ENCODE results near the gene CCBE1.
"Not testable (repeated sequence)": the region's sequence is repeated elsewhere in the genome, so short reads cannot be mapped to it uniquely, and the experiment has no call there.

Gene CCBE1

DNA sequence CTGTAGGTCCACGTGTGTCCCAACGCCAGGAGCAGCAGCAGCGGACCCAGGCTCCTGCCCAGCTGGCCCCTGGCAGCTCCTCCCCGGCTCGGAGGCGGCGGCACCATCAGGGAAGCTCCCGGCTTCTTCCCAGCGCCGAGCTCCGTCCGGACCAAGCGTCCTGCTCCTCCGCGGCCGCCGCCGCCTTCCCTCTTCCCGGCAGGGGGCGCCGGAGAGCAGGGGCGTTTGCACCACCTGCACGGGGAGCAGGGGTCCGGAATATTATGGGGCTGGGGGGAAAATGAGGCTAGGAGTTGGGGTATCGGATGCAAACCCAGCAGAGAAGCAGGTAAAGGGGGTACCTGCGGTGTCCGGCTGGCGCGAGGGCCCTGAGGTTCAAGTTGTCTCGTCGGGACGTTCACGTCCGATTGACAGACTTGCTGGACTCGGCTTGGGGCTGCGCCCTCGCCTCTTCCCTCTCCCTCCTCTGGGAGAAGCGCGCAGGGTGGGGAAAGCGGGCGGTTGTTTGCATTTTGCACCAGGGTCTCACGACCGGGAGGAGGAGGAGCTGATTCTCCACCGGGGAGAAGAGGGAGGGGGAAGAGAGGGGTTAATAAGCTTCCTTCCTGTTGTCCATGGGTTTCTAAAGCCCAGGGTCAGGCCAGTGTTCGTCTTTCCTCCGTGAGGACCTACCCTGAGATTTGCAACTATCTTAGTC lies at the start of gene CCBE1:
TSS of gene CCBE1 (minus strand) at position 188 of the 697 bp plus-strand sequence.
- H3K4me3 ChIP-seq (ENCODE audit: insufficient read length, low read depth): peak within 1 kb of the TSS; percentile 74

DNA sequence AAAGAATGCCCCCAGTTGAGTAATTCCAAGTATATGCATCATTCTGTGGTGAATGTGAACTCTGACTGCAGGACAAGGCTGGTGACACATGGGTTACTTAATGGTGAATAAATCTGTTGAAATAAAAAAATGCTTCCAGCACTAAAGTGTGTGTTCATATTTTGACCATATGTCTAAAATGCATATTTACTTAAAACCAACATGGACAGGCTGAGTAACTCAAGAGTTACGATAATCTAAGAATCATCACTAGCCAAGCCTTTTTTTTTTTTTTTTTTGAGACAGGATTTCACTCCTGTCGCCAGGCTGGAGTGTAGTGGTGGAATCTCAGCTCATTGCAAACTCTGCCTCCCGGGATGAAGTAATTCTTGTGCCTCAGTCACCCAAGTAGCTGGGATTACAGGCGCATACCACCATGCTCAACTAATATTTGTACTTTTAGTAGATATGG lies 47.1 kb upstream of the CCBE1 start:
- H3K9me3 ChIP-seq (ENCODE audit: insufficient read depth, low read length): no peaks in the 10 kb centered on the region
- DNase-seq (ENCODE audit: low read depth, low spot score): no peak
- no peaks in the 10 kb centered on the region for H3K36me3 ChIP-seq (ENCODE audit: insufficient read depth, insufficient read length, low read length)
- no peak overlapping the region for H3K9ac ChIP-seq (ENCODE audit: insufficient read length, low read depth)
- no peaks in the 10 kb centered on the region for H3K4me1 ChIP-seq (ENCODE audit: insufficient read depth, insufficient read length)
- TF ChIP-seq SUZ12 (IDR thresholded peaks at IDR 0.05; ENCODE audit: extremely low read depth, insufficient read depth, insufficient read length) (no peak), YY1 (IDR thresholded peaks at IDR 0.05; ENCODE audit: insufficient read depth, insufficient read length) (no peak), ZNF274 (IDR thresholded peaks at IDR 0.05; ENCODE audit: low read depth, low read length) (no peak)
- no peak overlapping the region for H3K4me3 ChIP-seq (ENCODE audit: insufficient read length, low read depth)
- no peaks in the 10 kb centered on the region for H3K27me3 ChIP-seq (ENCODE audit: insufficient read depth, insufficient read length)

More for the DNA sequence above, at the start of gene CCBE1:
- H3K9ac ChIP-seq (ENCODE audit: insufficient read length, low read depth): peak within 1 kb of the TSS; percentile 79
- peaks cover 37% of the 10 kb centered on the region for H3K27me3 ChIP-seq (ENCODE audit: insufficient read depth, insufficient read length)
- H3K36me3 ChIP-seq (ENCODE audit: insufficient read depth, insufficient read length, low read length): no peaks in the 10 kb centered on the region
- peaks cover 3% of the 10 kb centered on the region for H3K4me1 ChIP-seq (ENCODE audit: insufficient read depth, insufficient read length)
- no peak for TF ChIP-seq YY1 (IDR thresholded peaks at IDR 0.05; ENCODE audit: insufficient read depth, insufficient read length)
- no peak for TF ChIP-seq ZNF274 (IDR thresholded peaks at IDR 0.05; ENCODE audit: low read depth, low read length)
- no peak for TF ChIP-seq SUZ12 (IDR thresholded peaks at IDR 0.05; ENCODE audit: extremely low read depth, insufficient read depth, insufficient read length)
- H3K9me3 ChIP-seq (ENCODE audit: insufficient read depth, low read length): no peaks in the 10 kb centered on the region
- DNase-seq (ENCODE audit: low read depth, low spot score): peak; percentile 52

DNA sequence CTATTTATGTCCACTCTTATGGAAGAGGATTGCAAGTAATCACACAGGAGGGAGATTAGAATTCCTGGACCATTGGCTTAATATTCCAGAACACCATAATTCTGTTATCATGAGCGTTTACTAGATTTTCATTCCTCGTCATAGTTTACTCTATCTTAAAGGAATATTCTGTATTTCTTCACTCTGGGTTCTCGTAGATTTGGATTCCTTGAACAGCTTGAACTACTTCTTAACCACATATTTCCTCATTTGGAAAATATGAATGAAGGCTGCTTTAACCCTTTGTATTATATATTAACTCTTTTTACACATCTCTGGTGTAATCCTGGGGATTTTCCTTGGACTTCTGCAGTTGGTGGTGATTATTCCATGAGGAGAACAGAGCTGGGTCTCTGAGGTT lies 46.3 kb upstream of the CCBE1 start:
- no peak overlapping the region for H3K4me3 ChIP-seq (ENCODE audit: insufficient read length, low read depth)
- H3K27me3 ChIP-seq (ENCODE audit: insufficient read depth, insufficient read length): no peaks in the 10 kb centered on the region
- H3K9me3 ChIP-seq (ENCODE audit: insufficient read depth, low read length): no peaks in the 10 kb centered on the region
- TF ChIP-seq ZNF274 (IDR thresholded peaks at IDR 0.05; ENCODE audit: low read depth, low read length) (no peak), SUZ12 (IDR thresholded peaks at IDR 0.05; ENCODE audit: extremely low read depth, insufficient read depth, insufficient read length) (no peak), YY1 (IDR thresholded peaks at IDR 0.05; ENCODE audit: insufficient read depth, insufficient read length) (no peak)
- H3K4me1 ChIP-seq (ENCODE audit: insufficient read depth, insufficient read length): no peaks in the 10 kb centered on the region
- H3K36me3 ChIP-seq (ENCODE audit: insufficient read depth, insufficient read length, low read length): no peaks in the 10 kb centered on the region
- no peak overlapping the region for H3K9ac ChIP-seq (ENCODE audit: insufficient read length, low read depth)
- DNase-seq (ENCODE audit: low read depth, low spot score): no peak

DNA sequence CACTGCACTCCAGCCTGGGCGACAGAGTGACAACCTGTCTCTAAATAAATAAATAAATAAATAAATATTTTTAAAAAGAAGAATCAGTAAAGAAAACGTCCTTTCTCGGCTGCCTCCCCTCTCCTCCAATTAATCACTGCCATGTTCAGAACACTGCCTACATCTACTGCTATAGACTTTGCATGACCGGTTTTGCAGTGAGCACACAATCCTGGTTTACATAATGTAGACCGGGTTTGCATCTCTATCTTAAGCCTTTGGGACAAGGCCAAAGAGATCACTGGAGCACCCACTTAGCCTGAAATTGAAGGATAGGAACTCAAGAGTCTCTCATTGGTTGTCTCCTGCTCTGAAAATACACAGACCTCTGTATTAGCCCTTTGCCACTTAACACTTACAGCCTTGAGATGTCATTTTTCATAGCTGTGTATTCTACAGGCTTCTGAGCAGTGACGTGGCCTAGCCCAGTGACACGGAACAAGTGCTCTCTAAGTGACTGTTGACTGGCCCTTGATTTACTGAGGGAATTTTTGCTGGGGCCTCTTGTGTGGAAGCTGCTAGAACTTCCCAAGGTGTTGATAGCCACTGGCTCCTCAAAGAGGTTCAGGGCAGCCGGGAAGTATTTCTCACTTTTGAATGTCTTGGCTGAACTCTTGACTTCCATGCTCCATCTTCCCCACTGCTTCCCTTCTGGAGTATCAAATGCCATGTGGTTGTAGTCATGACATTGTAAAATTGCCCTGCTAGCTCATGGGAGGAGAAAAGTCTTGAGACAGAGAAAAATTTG lies 45.3 kb upstream of the CCBE1 start:
- H3K4me1 ChIP-seq (ENCODE audit: insufficient read depth, insufficient read length): no peaks in the 10 kb centered on the region
- no peak overlapping the region for H3K9ac ChIP-seq (ENCODE audit: insufficient read length, low read depth)
- H3K9me3 ChIP-seq (ENCODE audit: insufficient read depth, low read length): no peaks in the 10 kb centered on the region
- no peak for TF ChIP-seq YY1 (IDR thresholded peaks at IDR 0.05; ENCODE audit: insufficient read depth, insufficient read length)
- TF ChIP-seq SUZ12 (IDR thresholded peaks at IDR 0.05; ENCODE audit: extremely low read depth, insufficient read depth, insufficient read length): no peak
- no peak for TF ChIP-seq ZNF274 (IDR thresholded peaks at IDR 0.05; ENCODE audit: low read depth, low read length)
- no peak overlapping the region for H3K4me3 ChIP-seq (ENCODE audit: insufficient read length, low read depth)
- no peaks in the 10 kb centered on the region for H3K36me3 ChIP-seq (ENCODE audit: insufficient read depth, insufficient read length, low read length)
- no peak for DNase-seq (ENCODE audit: low read depth, low spot score)
- H3K27me3 ChIP-seq (ENCODE audit: insufficient read depth, insufficient read length): no peaks in the 10 kb centered on the region

DNA sequence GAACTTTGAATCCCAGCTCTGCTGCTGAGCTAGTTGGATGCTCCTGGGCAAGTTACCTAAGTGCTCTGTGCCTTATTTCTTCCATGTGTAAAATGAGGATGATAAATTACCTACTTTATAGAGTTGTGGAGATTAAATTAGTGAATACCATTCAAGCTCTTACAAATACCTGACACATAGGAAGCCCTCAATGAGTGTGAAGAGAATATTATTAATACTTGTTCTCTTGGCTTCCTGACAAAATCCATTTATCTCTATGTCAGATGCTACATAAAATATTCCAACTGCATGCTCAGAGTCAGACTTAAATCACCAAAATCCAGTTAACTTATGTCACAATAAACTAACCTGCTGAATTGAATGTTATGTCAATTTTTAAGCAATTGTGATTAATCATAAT lies 42.9 kb upstream of the CCBE1 start:
- H3K9me3 ChIP-seq (ENCODE audit: insufficient read depth, low read length): no peaks in the 10 kb centered on the region
- no peak for TF ChIP-seq ZNF274 (IDR thresholded peaks at IDR 0.05; ENCODE audit: low read depth, low read length)
- no peak for TF ChIP-seq YY1 (IDR thresholded peaks at IDR 0.05; ENCODE audit: insufficient read depth, insufficient read length)
- no peak for TF ChIP-seq SUZ12 (IDR thresholded peaks at IDR 0.05; ENCODE audit: extremely low read depth, insufficient read depth, insufficient read length)
- DNase-seq (ENCODE audit: low read depth, low spot score): no peak
- H3K4me1 ChIP-seq (ENCODE audit: insufficient read depth, insufficient read length): no peaks in the 10 kb centered on the region
- H3K9ac ChIP-seq (ENCODE audit: insufficient read length, low read depth): no peak overlapping the region
- no peaks in the 10 kb centered on the region for H3K27me3 ChIP-seq (ENCODE audit: insufficient read depth, insufficient read length)
- H3K36me3 ChIP-seq (ENCODE audit: insufficient read depth, insufficient read length, low read length): no peaks in the 10 kb centered on the region
- no peak overlapping the region for H3K4me3 ChIP-seq (ENCODE audit: insufficient read length, low read depth)

DNA sequence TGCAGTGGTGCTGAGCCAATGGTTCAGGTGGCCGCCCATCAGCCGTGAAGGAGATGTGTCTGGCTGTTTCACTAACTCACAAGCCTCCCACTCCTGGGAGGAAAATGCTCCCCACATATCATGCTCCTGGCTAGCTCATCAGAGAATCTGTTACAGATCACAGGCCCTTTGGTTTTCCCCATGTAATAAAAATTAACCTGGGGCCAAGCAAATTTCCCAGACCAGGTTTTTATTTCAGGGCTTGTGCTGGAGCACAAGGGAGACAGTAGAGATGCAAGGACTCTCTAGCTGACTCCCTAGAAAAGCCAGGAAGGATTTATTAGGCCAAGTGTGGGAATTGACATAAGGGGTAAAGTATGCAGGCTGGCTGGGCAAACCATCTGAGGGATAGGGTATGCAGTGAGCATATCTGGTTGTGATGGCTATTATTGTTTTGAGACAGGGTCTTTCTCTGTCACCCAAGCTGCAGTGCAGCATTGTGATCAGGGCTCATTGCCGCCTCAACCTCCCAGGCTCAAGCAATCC lies 40.6 kb upstream of the CCBE1 start:
- Histone ChIP-seq H3K9me3 (ENCODE audit: insufficient read depth, low read length) (no peaks in the 10 kb centered on the region), H3K27me3 (ENCODE audit: insufficient read depth, insufficient read length) (no peaks in the 10 kb centered on the region), H3K9ac (ENCODE audit: insufficient read length, low read depth) (no peak overlapping the region), H3K4me3 (ENCODE audit: insufficient read length, low read depth) (no peak overlapping the region), H3K4me1 (ENCODE audit: insufficient read depth, insufficient read length) (no peaks in the 10 kb centered on the region), H3K36me3 (ENCODE audit: insufficient read depth, insufficient read length, low read length) (no peaks in the 10 kb centered on the region)
- TF ChIP-seq ZNF274 (IDR thresholded peaks at IDR 0.05; ENCODE audit: low read depth, low read length) (no peak), SUZ12 (IDR thresholded peaks at IDR 0.05; ENCODE audit: extremely low read depth, insufficient read depth, insufficient read length) (no peak), YY1 (IDR thresholded peaks at IDR 0.05; ENCODE audit: insufficient read depth, insufficient read length) (no peak)
- DNase-seq (ENCODE audit: low read depth, low spot score): no peak

DNA sequence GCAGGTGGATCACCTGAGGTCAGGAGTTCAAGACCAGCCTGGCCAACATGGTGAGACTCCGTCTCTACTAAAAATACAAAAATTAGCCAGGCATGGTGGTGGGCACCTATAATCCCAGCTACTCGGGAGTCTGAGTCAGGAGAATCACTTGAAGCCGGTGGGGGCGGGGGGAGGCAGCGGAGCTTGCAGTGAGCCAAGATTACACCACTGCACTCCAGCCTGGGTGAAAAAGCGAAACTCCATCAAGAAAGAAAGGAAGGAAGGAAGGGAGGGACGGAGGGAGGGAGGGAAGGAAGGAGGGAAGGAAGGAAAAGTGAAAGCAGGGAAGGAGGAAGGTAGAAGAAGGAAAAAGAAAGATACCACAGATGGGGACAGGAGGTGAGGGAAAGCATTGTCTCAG lies 40.1 kb upstream of the CCBE1 start:
- not testable (repeated sequence) for H3K9ac ChIP-seq (ENCODE audit: insufficient read length, low read depth); H3K4me3 ChIP-seq (ENCODE audit: insufficient read length, low read depth); H3K4me1 ChIP-seq (ENCODE audit: insufficient read depth, insufficient read length); H3K9me3 ChIP-seq (ENCODE audit: insufficient read depth, low read length); DNase-seq (ENCODE audit: low read depth, low spot score); H3K27me3 ChIP-seq (ENCODE audit: insufficient read depth, insufficient read length); H3K36me3 ChIP-seq (ENCODE audit: insufficient read depth, insufficient read length, low read length)

Data from NT2/D1 (cell line).